ENCODE results near the gene CHKB. TPM values are rescaled to one million over a fixed set of nuclear protein-coding genes. Genes with fewer than 3 reads are reported as not detected.

Gene CHKB
- total RNA-seq, 1 experiment from 2014 or later = 21.0 TPM

DNA sequence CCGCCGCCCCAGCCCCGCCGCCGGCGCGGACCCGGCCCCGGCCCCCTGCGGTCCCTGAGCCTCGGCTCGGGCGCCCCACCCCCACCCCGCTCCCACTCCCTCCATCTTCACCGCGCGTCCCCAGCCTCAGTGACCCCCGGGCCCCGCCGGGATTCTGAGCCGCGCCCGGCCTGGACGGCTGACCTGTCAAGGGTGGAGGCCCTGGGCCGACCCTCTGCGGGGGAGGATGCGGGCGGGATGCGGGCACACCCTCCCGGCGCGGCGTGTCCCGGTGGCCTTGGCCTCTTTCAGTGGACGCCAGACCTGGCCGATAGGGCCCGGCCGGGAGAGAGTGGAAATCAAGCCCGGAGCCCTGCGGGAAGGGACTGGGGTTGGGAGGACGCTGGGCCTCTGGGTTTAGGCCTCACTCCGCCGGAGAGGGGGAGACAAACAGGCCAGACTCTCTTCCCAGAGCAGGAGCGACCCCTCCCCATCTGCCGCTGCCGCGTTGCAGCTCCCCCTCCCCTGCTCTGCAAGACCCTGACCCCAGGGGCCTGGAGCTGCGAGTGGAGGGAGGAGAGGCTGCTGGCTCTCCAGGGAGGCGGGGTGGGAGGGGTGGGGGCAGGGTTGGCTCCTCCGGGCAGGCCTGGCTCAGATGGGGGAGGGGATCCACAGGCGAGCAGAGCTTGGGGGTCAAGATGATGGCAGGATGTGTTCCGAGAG, 18.5 kb upstream of the CHKB start:
- DNase-seq (ENCODE audit: extremely low read depth, low read depth) = no peak

DNA sequence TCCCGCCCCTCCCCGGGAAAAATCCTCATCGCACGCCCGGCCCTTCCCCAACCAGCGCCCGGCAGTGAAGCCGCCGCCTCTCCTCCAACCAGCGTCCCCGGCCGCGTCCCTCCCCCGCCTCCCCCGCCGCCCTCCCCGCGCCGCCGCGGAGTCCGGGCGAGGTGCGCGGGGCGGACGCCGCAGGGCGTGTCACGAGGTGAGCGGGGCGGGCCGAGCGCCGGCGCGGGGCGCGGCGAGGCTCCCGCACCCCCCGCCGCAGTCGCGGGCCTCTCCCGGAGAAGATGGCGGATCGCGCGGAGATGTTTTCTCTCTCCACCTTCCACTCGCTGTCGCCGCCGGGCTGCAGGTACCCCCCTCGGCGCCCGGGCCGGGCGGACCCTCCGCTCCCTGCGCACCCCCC, 17.9 kb upstream of the CHKB start, which contains the start of gene MAPK8IP2:
Gene MAPK8IP2, plus strand, starts transcription at position 256 of the 400 bp plus-strand sequence. Its CDS starts 26 bp downstream, at position 282.
- no peak for DNase-seq (ENCODE audit: extremely low read depth, low read depth)

DNA sequence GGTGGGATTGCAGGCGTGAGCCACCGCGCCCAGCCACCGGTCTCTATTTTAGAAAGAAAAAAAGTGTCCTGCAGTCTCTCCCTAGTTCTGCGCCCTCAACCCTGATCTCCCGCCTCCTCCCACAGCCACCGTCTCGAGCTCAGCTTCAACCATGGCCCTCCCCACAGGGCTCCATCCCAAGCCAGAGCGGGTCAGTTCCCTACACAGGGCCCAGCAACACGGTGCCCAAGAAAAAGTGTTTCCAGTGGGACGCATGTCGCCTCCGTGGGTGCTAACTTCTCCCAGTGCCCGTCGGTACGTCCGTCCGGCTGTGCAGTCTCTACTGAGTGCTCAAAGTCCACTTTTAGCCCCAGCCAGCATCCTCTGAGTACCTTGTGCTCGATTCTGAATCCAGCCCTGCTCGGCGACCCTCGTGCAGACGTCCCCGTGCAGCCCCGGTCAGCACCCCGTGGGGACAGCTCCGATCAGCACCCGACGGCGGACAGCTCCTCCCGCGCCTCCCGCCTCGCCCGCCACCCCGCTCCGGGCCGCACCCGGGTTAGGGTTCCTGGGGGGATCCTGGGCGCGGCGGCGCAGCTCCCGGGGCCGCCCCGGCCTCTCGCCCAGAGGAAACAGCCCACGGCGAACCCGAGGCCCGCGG, 17.3 kb upstream of the CHKB start:
- no peak for DNase-seq (ENCODE audit: extremely low read depth, low read depth)

DNA sequence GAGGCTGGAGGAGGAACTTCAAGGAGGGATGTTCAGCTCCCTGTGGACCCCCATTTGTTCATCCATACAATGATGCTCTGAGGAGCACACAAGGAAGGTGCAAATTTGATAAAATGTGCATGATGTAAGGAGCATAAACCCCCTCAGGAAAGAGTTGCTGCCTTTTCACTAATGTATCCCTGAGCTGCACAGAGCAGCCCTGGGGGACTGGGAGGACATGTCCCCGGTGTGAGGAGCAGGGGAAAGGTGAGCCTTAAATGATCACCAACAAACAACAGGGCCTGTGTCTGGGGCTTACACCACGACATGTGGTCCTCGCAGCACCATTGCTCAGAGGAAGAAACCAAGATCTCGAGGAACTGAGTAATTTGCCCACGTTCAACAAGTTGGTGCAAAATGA, 14.4 kb upstream of the CHKB start:
- DNase-seq (ENCODE audit: extremely low read depth, low read depth) = no peak

DNA sequence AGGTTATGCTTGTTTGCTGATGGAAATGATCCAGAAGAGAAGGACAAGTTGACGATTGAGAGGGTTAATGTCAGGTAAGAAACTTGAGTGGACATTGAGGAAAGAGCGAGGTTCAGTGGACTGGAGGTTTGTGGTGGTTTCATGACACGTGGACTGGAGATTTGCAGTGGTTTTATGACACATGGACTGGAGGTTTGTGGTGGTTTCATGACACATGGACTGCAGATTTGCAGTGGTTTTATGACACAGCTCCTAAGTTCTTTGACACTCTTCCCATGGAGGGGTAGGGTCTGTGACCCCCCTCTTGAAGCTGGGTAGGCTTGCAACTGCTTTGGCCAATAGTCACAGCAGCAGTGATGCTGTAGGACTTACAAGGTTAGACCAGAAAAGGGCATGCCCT, 12.5 kb upstream of the CHKB start:
- no peak for DNase-seq (ENCODE audit: extremely low read depth, low read depth)

DNA sequence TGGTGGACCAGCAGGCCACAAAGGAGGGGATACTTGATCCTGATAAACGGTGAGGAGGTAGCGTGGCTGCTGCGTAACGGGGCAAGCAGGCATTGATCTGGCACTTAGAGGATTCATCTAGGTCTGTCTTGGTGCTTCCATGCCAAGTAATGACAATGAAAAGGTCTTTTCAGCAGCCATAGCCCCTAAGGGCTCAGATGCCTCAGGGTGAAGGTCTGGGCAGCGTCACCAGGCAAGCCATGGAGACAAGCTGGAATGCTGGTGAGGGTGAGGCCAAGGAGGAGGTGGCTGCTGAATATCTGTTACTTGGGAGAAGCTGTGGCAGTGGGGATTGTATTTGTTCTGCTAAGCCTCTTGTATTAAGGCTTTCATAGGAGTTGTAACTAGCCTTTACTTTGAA, 4.8 kb upstream of the CHKB start:
- no peak for DNase-seq (ENCODE audit: extremely low read depth, low read depth)

DNA sequence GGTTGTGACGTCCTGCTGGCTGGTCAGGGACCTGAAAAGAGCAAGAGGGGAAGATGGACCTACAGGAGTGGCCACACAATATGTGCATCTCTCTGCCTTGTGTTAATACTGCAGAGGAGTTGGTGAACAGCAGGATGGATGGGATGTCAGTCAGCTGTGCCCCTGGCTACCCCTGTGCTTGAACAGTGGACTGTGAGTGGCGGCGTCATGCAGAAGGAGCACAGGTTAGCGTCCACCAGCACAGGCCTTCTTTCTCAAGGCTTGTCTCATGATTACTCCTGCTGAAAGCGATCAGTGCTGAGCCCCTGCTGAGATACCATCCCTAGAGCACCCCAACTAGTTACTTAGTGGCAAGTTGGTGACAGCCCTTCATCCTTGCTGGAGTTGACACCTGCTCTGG, 3.8 kb upstream of the CHKB start:
- no peak for DNase-seq (ENCODE audit: extremely low read depth, low read depth)

DNA sequence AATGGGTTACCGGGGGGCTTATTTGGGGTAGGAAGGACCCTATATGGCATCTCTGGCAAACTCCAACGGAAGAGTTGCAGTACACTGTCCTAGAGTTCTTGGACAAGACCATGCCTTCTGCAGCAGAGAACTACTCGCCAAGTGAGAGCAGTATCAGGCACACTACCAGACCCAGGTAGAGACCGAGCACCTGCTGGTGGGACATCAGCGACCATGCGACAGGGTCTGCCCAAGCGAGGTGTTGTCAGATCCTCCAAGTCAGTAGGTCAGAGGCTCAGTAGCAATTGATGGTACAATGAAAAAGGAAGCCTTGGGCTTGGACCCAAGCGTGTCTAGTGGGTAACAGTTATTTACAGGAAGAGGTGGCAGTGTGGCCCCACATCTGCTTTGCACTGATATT, 3.1 kb upstream of the CHKB start:
- DNase-seq (ENCODE audit: extremely low read depth, low read depth) = no peak

DNA sequence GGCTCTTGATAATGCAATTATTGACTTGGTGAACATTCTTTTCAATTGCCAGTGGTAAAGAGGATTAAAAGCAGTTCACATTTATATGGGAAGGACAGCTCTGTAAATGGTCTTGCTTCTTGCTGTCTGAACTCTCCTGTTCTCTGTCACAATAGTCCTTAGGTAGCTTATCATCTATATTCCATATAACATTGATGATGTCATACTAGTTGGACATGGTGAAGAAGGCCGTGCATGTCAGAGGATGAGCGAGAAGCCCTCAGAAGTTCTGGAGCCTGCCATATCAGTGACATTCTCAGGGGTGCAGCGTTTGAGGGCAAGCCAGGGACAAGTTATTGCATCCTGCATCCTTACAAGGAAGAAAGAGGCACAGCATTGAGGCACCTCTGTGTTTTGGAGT, 2.6 kb upstream of the CHKB start:
- no peak for DNase-seq (ENCODE audit: extremely low read depth, low read depth)

DNA sequence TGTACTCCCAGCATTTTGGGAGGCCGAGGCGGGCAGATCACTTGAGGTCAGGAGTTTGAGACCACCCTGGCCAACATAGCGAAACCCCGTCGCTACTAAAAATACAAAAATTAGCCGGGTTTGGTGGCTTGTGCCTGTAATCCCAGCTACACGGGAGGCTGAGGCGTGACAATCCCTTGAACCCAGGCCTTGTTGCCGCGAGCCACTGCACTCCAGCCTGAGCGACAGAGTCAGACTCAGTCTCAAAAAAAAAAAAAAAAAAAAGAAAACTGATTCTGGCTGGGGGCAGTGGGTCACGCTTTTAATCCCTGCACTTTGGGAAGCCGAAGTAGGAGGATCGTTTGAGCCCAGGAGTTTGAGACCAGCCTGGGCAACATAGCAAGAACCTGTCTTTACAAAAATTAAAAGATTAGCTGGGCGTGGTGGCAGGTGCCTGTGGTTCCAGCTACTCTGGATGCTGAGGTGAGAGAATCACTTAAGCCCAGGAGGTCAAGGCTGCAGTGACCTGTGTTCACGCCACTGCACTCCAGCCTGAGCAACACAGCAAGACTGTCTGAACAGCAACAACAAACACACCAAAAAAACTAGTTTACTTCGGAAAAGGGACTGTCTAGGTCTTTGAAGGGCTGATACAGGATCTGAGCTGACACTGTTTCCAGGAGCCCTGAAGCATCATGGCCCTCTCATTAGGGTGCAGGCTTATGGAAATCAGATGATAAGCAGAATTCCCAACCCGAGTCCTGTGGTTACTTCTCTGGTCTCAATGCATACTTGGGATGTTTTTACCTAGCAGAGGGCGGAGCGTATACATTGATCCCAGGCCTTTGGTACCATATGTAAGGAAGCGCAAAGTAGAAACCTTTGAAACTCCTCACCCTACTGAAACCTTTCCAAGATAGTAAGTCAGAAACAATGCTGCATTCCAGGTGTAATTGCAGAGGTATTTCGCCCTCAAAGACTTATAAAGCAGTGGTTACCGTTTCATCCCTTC, 1.8 kb upstream of the CHKB start:
- no peak for DNase-seq (ENCODE audit: extremely low read depth, low read depth)

DNA sequence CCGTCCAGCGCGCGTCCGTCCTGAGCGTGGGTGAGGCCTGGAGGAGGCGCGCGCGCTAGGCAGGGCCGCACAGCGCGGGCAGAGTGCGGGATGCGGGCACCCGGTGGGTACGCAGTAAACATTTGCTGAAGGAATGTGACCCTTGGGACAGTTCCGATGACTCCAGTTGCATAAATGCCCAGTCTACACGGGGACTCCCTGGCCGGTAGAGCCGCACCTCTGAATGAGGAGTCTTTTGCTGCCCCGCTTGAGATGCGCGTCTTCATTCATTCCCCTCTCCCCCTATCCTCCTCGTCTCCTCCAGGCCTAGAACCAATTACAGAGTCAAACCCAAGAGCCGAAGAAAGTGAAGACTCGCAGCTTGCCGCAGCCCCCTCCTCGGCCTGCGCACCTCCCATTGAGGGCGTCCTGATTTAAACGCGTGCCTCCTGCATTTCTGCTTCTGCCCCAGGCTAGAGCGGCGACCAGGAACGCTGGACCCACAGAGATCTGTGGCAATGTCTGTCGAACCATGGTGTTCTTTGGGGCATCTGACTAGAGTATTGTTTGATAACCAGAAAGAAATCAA, 729 bp upstream of the CHKB start:
- DNase-seq (ENCODE audit: extremely low read depth, low read depth) = no peak

DNA sequence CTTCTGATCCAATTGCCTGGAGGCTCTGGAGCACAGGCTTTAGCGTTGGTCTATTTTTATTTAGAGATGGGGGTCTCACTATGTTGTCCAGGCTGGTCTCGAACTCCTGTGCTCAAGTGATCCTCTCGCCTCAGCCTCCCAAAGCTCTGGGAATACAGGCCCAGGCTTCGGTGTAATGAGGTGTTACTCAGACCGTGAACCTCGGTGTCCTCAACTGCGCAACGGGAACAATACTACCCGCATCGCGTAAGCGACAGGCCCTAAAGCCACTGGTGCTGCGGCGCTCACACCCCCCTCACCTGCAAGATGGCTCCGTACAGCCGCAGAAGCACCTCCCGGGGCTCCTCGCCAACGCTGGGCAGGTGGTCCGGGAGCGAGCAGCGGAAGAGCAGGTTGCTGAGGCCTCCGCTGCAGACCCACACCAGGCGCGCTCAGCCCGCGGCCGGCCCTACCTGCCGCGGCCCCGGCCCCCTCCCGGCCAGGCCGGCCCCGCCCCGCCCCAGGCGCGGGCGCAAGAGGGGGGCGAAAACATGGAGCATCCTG, 628 bp downstream of the CHKB start:
- DNase-seq (ENCODE audit: extremely low read depth, low read depth) = no peak

DNA sequence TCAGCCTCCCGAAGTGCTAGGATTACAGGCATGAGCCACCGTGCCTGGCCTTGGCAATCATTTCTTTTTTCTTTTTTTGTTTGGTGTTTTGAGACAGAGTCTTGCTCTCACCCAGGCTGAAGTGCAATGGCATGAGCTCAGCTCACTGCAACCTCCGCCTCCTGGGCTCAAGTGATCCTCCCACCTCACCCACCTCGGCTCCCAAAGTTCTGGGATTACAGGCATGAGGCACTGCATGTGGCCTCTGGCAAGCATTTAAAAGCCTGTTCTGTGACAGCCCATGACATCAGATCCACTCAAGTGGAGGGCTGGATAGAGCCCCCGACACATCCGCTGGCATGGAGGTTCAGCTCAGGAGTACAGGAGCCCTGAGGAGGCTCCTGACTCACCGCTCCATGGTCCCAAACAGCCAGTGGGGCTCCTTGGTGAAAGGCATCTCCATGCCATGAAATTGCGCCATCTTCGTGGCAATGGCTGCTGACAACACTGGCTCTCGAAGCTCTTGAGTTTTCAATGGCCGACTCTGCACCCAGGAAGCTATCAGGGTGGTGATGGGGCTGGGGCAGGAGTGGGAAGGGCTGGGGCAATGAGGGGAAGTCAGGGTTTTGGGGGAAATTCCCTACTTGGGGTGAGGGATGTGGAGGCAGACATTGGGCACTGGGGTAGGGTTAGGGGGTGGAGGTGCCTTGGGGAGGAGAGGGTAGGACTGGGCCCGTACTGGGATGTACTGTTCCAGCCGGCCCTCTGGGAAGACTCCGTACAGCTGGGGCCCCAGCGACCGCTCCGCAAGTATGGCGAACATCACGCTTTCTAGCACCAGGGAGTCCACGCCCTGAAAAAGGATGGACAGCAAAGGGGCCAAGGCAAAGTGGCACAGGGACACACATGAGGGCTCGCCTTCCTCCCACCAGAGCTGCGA, 1.4 kb downstream of the CHKB start:
- no peak for DNase-seq (ENCODE audit: extremely low read depth, low read depth)

DNA sequence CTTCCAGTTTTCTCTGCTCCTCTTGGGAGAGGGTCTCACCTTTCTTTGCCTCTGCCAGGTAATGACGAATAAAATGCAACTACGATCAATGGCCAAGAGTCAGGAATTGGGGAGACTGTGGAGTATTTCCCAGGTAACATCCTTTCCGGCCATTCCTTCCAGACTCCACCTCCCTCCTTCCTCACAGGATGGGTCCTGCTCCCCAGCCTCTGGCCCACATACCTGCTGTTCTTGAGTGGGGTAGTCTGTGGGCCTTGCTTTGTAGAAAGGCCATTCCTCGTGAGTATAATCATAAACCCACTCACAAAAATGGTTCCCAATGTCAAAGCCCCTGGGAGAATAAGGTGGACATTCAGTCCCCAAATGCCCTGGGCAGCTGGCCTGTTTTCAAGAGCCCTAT, 2.9 kb downstream of the CHKB start:
- DNase-seq (ENCODE audit: extremely low read depth, low read depth) = no peak

DNA sequence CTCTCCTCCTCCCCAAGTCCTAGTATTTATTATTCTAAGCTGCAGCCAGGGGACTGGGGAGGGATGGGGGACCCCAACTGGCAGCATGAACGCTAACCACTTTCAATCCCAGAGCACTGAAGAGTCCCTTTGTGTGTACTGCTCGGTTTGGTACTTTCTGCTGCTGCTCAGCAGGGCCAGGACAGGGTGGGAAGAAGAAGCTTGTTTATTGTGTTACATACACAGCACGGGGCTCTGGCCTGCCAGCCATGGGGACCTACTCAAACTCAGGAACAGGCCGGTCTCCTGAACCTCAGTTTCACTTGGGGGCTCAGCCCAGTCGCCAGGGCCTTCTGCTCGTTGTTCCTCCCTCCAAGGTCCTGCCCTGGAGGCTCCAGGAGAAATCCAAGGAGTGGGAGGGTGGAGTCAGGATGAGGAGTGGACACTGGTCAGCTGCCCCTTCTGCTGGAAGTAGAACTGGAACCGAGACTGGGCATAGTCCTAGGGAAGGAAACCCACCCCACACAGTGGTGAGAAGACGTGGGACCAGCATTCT, 3.8 kb downstream of the CHKB start:
- no peak for DNase-seq (ENCODE audit: extremely low read depth, low read depth)

DNA sequence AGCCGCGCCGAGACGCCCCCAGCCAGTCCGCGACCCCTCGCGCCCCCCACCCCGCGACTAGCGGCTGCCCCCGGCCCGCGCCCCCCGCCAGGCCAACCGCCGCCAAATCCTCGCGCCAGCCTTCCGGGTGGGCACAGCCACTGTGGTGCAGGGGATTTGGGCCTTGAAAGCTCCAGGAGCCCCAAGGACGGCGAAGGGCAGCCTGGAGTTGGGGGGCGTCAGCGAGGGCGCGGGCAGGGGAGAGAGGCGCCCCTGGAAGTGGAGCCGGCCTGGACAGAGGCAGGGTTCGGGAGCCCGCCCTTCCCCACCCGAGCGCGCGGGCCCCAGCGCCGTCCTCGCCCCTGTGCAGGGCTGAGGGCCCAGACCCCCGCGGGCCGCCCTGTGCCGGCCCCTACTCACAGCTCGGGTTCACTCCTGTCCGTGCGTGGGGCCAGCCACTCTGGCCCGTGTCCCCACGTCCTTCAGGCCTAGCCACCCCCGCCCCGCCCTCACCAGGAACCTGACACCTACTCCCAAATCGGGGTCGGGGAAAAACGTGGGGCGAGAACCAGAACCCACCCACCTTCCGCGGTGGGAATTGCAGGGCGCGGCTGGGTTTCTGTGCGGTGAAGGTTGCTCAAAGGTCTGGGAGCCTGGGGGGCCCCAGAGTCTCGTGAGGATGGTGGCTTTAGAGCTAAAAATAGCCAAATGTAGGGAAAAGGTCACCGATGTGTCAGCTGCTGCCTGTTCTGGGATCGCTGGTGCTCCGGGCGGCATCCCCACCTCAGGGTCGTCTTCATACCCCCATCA, 4.5 kb downstream of the CHKB start, which contains the start of gene CPT1B:
Gene CPT1B, minus strand, starts transcription at position 441 of the 789 bp plus-strand sequence. CDS start 512 bp downstream, outside the sequence.
- no peak for DNase-seq (ENCODE audit: extremely low read depth, low read depth)

DNA sequence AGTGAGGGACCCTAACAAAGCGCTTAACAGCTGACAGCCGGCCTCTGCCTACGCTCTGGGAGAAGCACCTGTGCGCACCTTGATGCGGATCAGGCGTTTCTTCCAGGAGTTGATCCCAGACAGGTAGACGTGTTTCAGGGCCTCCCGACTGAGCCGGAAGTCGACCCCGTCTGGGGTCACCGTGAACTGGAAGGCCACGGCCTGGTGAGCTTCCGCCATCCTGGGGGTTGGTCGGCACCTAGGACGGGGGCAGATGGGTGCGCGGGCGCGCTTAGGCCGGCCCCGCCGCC, 5.0 kb downstream of the CHKB start:
- DNase-seq (ENCODE audit: extremely low read depth, low read depth) = no peak

DNA sequence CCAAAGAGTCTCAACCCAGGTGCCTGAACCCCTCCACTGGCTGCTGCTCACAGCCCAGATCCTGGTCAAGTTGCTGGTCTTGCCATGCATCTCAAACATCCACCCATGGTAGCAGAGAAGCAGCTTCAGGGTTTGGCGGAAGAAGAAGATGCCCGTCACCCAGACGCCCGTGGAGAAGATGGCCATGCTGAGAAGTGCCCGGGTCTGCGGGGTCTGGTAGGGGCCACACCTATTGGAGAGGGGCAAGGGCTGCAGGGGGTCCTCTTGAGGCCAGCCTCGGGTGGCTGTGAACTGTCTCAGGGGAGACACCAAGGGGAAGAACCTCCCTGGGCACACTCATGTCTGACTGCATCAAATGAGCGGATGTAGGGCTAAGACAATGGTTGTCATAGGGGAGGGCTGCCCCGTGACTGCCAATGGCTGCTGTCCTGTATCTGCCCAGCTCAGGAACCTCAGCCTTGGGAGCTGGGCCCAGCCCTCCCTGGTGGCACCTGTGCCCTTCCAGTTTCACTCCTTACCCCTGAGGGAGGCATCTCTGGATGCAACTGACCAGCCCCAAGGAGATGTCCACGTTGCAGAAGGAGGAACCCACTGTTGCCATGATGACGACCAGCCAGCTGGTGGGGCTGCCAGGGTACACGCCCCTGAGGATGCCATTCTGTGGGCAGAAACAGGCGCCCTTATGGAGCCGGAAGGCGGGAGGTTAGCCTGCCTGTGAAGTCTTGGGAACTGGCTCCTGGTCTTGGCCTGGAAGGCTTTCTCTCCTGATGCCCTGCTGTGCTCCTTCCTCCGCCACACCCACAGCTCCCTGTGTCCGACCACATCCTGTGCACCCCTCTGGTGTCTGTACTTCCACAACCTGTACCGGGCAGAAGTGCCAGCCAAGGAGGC, 5.6 kb downstream of the CHKB start:
- no peak for DNase-seq (ENCODE audit: extremely low read depth, low read depth)
